Measurements from ENCODE around the gene MRPL45.

Gene MRPL45

DNA sequence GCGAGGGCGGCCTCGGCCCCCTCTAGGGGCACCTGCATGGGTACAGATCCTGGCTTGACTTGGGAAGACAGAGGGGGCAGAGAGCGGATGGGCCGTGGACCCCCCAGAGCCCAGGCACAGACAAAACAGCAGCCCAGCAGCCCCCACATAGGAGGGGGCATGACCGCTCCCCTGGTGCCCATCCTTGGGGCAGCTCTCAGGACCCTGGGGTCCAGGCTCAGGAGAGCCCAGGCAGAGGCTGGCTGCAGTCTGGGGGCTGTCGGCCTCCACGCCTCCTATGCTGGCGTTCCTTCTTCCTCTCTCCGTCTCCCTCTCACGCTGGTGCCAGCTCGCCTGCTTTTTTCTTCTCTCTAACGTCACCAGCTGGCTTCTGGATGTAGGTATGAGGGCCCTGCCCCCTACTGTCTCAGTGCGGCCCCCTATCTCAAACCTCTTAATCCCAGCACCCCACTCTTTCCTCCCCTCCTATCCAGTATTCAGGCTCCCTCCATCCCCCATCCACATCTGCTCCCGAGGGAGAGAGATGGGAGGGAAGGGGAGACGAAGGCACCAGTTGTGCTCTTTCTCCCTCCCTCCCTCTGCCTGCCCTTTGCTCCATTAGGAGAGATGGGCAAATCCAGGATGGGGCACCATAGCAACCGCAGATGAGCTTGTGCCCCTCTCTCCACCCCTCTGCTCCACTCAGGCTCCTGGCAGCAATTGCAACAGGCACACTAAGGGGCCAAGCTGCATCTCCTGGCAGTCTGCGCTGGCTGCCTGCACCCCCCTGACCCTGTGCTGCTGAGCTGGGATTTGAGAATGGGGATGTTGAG is 46.8 kb downstream of the MRPL45 start, which contains the start of gene GPR179:
Gene GPR179 (minus strand): TSS at position 349 of the 812 bp plus-strand sequence. CDS start 167 bp downstream, at position 182.
- DNase-seq = no peak
- Mint-ChIP-seq H3K27me3 (ENCODE audit: low read depth, poor library complexity) (peaks cover 15% of the 10 kb centered on the region), H3K9me3 (no peaks in the 10 kb centered on the region), H3K4me1 (peaks cover 5% of the 10 kb centered on the region), H3K4me3 (no peak within 1 kb of the TSS), H3K36me3 (ENCODE audit: low read depth) (no peaks in the 10 kb centered on the region), H3K27ac (no peak within 1 kb of the TSS)
- TF ChIP-seq, protein P1, sequence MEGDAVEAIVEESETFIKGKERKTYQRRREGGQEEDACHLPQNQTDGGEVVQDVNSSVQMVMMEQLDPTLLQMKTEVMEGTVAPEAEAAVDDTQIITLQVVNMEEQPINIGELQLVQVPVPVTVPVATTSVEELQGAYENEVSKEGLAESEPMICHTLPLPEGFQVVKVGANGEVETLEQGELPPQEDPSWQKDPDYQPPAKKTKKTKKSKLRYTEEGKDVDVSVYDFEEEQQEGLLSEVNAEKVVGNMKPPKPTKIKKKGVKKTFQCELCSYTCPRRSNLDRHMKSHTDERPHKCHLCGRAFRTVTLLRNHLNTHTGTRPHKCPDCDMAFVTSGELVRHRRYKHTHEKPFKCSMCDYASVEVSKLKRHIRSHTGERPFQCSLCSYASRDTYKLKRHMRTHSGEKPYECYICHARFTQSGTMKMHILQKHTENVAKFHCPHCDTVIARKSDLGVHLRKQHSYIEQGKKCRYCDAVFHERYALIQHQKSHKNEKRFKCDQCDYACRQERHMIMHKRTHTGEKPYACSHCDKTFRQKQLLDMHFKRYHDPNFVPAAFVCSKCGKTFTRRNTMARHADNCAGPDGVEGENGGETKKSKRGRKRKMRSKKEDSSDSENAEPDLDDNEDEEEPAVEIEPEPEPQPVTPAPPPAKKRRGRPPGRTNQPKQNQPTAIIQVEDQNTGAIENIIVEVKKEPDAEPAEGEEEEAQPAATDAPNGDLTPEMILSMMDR (IDR thresholded peaks at IDR 0.05) = no peak

DNA sequence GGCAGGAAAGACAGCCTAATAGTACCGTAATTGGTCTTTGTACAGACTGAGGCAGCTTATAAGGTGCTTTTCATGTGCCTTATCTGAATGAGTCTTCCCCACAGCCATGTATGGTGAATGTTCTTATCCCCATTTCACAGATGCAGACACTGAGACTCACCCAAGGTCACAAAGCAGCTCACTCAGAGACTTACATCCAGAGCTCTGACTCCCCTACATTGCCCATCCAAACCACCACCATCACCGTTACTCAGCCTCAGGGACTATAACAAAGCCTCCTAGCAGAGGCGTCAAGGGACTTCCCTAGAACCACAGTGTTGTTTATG is 47.4 kb downstream of the MRPL45 start:
- Mint-ChIP-seq H3K4me1 (peaks cover 10% of the 10 kb centered on the region), H3K9me3 (no peaks in the 10 kb centered on the region)

DNA sequence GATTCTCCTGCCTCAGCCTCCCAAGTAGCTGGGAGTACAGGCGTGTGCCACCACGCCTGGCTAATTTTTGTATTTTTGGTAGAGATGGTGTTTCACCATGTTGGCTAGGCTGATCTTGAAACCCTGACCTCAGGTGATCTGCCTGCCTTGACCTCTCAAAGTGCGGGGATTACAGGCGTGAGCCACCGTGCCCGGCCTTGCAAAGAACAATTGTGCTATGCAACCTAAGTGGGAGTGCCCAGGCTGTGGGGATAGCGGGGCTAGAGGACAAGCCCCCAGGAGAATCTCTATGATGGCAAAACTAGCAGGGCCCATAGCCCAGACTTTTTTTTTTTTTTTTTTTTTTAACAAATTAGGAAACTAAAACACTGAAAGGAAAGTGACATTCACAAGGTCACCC is 48.8 kb downstream of the MRPL45 start:
- peaks cover 15% of the 10 kb centered on the region for H3K27me3 Mint-ChIP-seq (ENCODE audit: low read depth, poor library complexity)
- no peak overlapping the region for H3K27ac Mint-ChIP-seq
- peaks cover 23% of the 10 kb centered on the region for H3K4me1 Mint-ChIP-seq
- H3K36me3 Mint-ChIP-seq (ENCODE audit: low read depth) = no peaks in the 10 kb centered on the region
- DNase-seq = no peak
- H3K4me3 Mint-ChIP-seq = no peak overlapping the region
- TF ChIP-seq, protein P1 (IDR thresholded peaks at IDR 0.05) = no peak
- no peaks in the 10 kb centered on the region for H3K9me3 Mint-ChIP-seq

More for the DNA sequence above, 47.4 kb downstream of the MRPL45 start:
- H3K27ac Mint-ChIP-seq = no peak overlapping the region
- no peak for DNase-seq
- H3K4me3 Mint-ChIP-seq = no peak overlapping the region
- no peaks in the 10 kb centered on the region for H3K36me3 Mint-ChIP-seq (ENCODE audit: low read depth)
- TF ChIP-seq, protein P1 (IDR thresholded peaks at IDR 0.05) = no peak
- H3K27me3 Mint-ChIP-seq (ENCODE audit: low read depth, poor library complexity) = peaks cover 15% of the 10 kb centered on the region

DNA sequence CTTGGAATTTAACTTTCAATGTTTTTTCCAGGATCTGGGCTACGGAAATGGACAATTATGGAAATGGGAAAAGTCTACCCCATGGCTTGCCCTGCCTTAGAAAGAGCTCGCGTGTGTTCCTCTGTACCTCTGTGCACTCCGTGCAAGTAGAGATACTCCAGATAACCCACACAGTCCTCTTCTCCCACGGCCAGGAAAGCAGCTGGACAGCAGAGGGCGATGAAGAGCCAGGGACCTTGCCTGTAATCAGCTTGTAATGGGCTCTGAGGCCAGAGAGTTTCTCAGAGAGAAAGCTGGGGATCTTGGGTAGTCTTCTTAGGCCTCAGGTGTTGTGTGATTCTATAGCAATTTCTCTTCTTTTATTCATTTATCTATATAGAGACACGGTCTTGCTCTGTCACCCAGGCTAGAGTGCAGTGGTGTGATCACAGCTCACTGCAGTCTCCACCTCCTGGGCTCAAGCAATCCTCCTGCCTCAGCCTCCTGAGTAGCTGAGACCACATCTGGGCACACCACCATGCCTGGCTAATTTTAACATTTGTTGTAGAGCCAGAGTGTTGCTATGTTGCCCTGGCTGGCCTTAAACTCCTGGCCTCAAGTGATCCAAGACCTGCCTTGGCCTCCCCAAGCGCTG is 52.2 kb downstream of the MRPL45 start:
- Mint-ChIP-seq H3K27me3 (ENCODE audit: low read depth, poor library complexity) (peaks cover 6% of the 10 kb centered on the region), H3K27ac (no peak overlapping the region), H3K4me3 (no peak overlapping the region)

DNA sequence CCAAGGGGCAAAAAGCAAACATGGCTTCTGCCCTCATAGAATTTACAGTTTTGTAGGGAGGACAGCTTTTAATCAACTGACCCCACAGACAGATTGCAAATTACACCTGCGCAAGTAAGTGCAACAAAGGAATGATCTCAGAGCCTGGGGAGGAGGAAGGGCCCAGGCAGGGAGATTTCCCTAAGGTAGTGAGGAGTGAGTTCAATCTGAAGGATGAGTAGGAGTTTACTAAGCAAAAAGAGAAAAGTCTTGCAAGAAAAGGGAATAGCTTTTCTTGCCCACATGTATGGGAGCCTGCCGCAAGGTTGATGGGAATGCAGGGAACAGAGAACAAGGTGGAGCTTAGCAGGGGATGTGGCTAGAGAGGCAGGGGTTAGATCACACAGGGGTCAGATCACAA is 53.1 kb downstream of the MRPL45 start:
- no peak for DNase-seq
- peak overlapping the region; percentile 78 for H3K27ac Mint-ChIP-seq
- peaks cover 4% of the 10 kb centered on the region for H3K27me3 Mint-ChIP-seq (ENCODE audit: low read depth, poor library complexity)
- peak overlapping the region; percentile 41 for H3K4me3 Mint-ChIP-seq
- H3K4me1 Mint-ChIP-seq = peaks cover 48% of the 10 kb centered on the region
- H3K9me3 Mint-ChIP-seq = no peaks in the 10 kb centered on the region
- no peaks in the 10 kb centered on the region for H3K36me3 Mint-ChIP-seq (ENCODE audit: low read depth)
- TF ChIP-seq, protein P1 (IDR thresholded peaks at IDR 0.05) = no peak

More for the DNA sequence above, 52.2 kb downstream of the MRPL45 start:
- TF ChIP-seq, protein P1 (IDR thresholded peaks at IDR 0.05) = peak; percentile 89
- H3K36me3 Mint-ChIP-seq (ENCODE audit: low read depth) = no peaks in the 10 kb centered on the region
- H3K4me1 Mint-ChIP-seq = peaks cover 40% of the 10 kb centered on the region
- DNase-seq = peak; percentile 88
- no peaks in the 10 kb centered on the region for H3K9me3 Mint-ChIP-seq
